HepG2 (cell line): ENCODE results near the gene LHX3. TPM values are rescaled to one million over a fixed set of nuclear protein-coding genes. Genes with fewer than 3 reads are reported as not detected.

Experiments used
- ATAC-seq: fragments of 200-7000 bp; cut with Tn5 transposase; 3 replicates; pipeline ENCODE4 v1.9.1; 2020; ENCODE audit warnings: mild to moderate bottlenecking, moderate library complexity
- BruUV-seq: library from RNA; stranded (reverse); fragments of 400-500 nt; replicated peaks from 2 replicates; lab custom pipeline; 2021; lab: Mats Ljungman, UMichigan
- CTCF ChIA-PET: fragments of 300-600 bp; formaldehyde crosslinking; extraction: SDS; loops from one replicate; lab custom pipeline; 2021; ENCODE audit warnings: low total read pairs, inconsistent platforms, low intra/inter-chr PET ratio; lab: Yijun Ruan, JAX
- POLR2A ChIA-PET: fragments of 350-600 bp; sonication (Branson Sonifier 250); formaldehyde crosslinking; loops from one replicate; lab custom pipeline; 2020; ENCODE audit warnings: antibody characterized with exemption, inconsistent platforms; lab: Yijun Ruan, JAX
- DNase-seq: peaks from one replicate; pipeline ENCODE4 v3.0.0-alpha.2; 2015; ENCODE audit warnings: low spot score
- FAIRE-seq: peaks from 3 replicates; lab custom pipeline; 2011; peaks lifted over from hg19 to GRCh38; lab: Jason Lieb, UNC
- H2AFZ ChIP-seq: one replicate; pipeline ENCODE4 v1.6.1; 2011; ENCODE audit warnings: low read length, inconsistent platforms
- H3K27ac ChIP-seq: fragments of 300-600 bp; 3 replicates; pipeline ENCODE4 v1.8.0; 2011; ENCODE audit warnings: mixed run types, mild to moderate bottlenecking, mixed read lengths, low read length, inconsistent platforms; ENCODE audit not compliant: insufficient read depth; ENCODE audit errors: extremely low read length
- H3K27me3 ChIP-seq, 2 experiments: fragments of 200-600 bp in 1 of 2; 2 replicates in 1 of 2; 3 replicates in 1 of 2; pipeline versions ENCODE4 v1.6.0 to v1.8.0; 2011; ENCODE audit warnings: low read length in 2 of 2, mild to moderate bottlenecking in 2 of 2, moderate library complexity in 2 of 2, inconsistent platforms in 1 of 2; ENCODE audit not compliant: insufficient read depth in 2 of 2, control insufficient read depth in 1 of 2
- H3K36me3 ChIP-seq, 2 experiments: fragments of 200-600 bp in 1 of 2; replicated peaks in 1 of 2; 2 replicates in 1 of 2; 3 replicates in 1 of 2; pipeline versions ENCODE4 v1.5.1 to v1.8.0; 2011; ENCODE audit warnings: low read length in 2 of 2, inconsistent platforms in 1 of 2; ENCODE audit not compliant: insufficient read depth in 2 of 2, control insufficient read depth in 1 of 2
- H3K4me1 ChIP-seq: 2 replicates; pipeline ENCODE4 v1.5.1; 2012; ENCODE audit warnings: low read length, inconsistent platforms; ENCODE audit not compliant: insufficient read depth
- H3K4me2 ChIP-seq: 2 replicates; pipeline ENCODE4 v1.6.0; 2011; ENCODE audit warnings: low read depth, low read length, inconsistent platforms
- H3K4me3 ChIP-seq, 3 experiments: fragments of 200-600 bp in 1 of 3; sonication (generic), shearing (Covaris generic) in 1 of 3; replicated peaks in 1 of 3; 2 replicates each; pipeline ENCODE4 v1.5.1; 2011 to 2016; ENCODE audit warnings: low read length in 3 of 3, inconsistent platforms in 2 of 3, low read depth in 2 of 3, mild to moderate bottlenecking in 2 of 3, control low read depth in 1 of 3, mixed read lengths in 1 of 3; ENCODE audit not compliant: insufficient read depth in 1 of 3
- H3K79me2 ChIP-seq: one replicate; pipeline ENCODE4 v1.6.1; 2011; ENCODE audit warnings: low read length, inconsistent platforms; ENCODE audit not compliant: insufficient read depth
- H3K9ac ChIP-seq: 2 replicates; pipeline ENCODE4 v1.6.0; 2011; ENCODE audit warnings: mild to moderate bottlenecking, low read depth, low read length, inconsistent platforms; ENCODE audit not compliant: insufficient read depth
- H3K9me3 ChIP-seq: 2 replicates; pipeline ENCODE4 v1.5.1; 2012; ENCODE audit warnings: mild to moderate bottlenecking, low read length
- H4K20me1 ChIP-seq: 2 replicates; pipeline ENCODE4 v1.6.0; 2011; ENCODE audit warnings: inconsistent platforms, mild to moderate bottlenecking, low read length, moderate library complexity; ENCODE audit not compliant: insufficient read depth
- AGO2 ChIP-seq: fragments of 200-400 bp; formaldehyde crosslinking; optimal IDR thresholded peaks from 2 replicates; pipeline ENCODE3; 2017; ENCODE audit warnings: mild to moderate bottlenecking, low read depth, low read length, moderate library complexity
- POGK ChIP-seq: sonication (generic); formaldehyde crosslinking; conservative IDR thresholded peaks from 2 replicates; pipeline ENCODE4 v1.8.0; 2022; ENCODE audit warnings: mild to moderate bottlenecking, moderate library complexity, missing genetic modification reagents
- RNF219 ChIP-seq: sonication (generic); formaldehyde crosslinking; IDR thresholded peaks from 2 replicates; pipeline ENCODE4 v1.5.0; 2020; ENCODE audit warnings: mild to moderate bottlenecking, missing genetic modification reagents
- ZFP91 ChIP-seq: sonication (generic); formaldehyde crosslinking; IDR thresholded peaks from 2 replicates; pipeline ENCODE4 v1.9.0; 2022; ENCODE audit warnings: missing genetic modification reagents, mild to moderate bottlenecking, borderline replicate concordance
- ZNF124 ChIP-seq: sonication (generic); formaldehyde crosslinking; IDR thresholded peaks from 2 replicates; pipeline ENCODE4 v1.4.0; 2020; ENCODE audit warnings: missing genetic modification reagents
- ZNF788 ChIP-seq: sonication (generic); formaldehyde crosslinking; IDR thresholded peaks from 2 replicates; pipeline ENCODE4 v1.5.0; 2020; ENCODE audit warnings: mild to moderate bottlenecking, missing genetic modification reagents, borderline replicate concordance
- WGBS: methylation state at CpG from one replicate; pipeline ENCODE4 v1.1.6; 2017; ENCODE audit warnings: low lambda C conversion rate; 5-methylcytosine and 5-hydroxymethylcytosine counted together
- in situ Hi-C: cut with HindIII; loops from 2 replicates; pipeline ENCODE4 v1.10.0; 2017; ENCODE audit warnings: low pct_unique_long_range_greater_than_20kb; ENCODE audit not compliant: extremely low pct_ligation_motif_present
- intact Hi-C: fragments of 100-400 bp; cut with micrococcal nuclease; formaldehyde crosslinking; loops from one replicate; pipeline ENCODE4 v1.10.0; 2022; ENCODE audit not compliant: unreplicated experiment
- polyA plus RNA-seq, 8 experiments: library from polyadenylated mRNA; depleted of rRNA in 3 of 8; stranded (reverse) in 7 of 8; unstranded in 1 of 8; fragments of >200 nt; fragmentation: Illumina TruSeq in 4 of 8; extraction: Trizol in 4 of 8; gene quantifications; 2 replicates each; pipeline versions ENCODE4 v1.2.1 to v1.2.3, GENCODE V29; 2011 to 2016; ENCODE audit warnings: low read depth in 4 of 8, missing spikeins in 1 of 8, mixed read lengths in 1 of 8; ENCODE audit not compliant: insufficient read depth in 1 of 8
- total RNA-seq, 5 experiments: library from RNA; depleted of rRNA; stranded (reverse); fragments of >200 nt; fragmentation: Illumina TruSeq; extraction: Trizol; gene quantifications; 2 replicates each; pipeline ENCODE4 v1.2.3, GENCODE V29; 2016; ENCODE audit warnings: low read depth in 1 of 5

LHX3 gene
- total and polyA plus RNA-seq, 2 of the 13 experiments (the other 11 are each of a cell fraction or from before 2014, with no cell fraction given) = not detected

GRCh38 chr9:136204145-136204805 lies 653 bp downstream of the LHX3 start:
- Histone ChIP-seq H4K20me1 (peaks cover 41% of the 10 kb centered on the region; the same call in 1 of the 2 replicates), H3K79me2 (no peaks in the 10 kb centered on the region), H2AFZ (no peak overlapping the region), H3K4me1 (peaks cover 12% of the 10 kb centered on the region), H3K4me2 (no peak overlapping the region), H3K36me3 (peaks cover 3 to 10% of the 10 kb centered on the region in 2 experiments; a peak in 3 of 5 replicates), H3K9ac (no peak overlapping the region), H3K4me3 (no peak overlapping the region), H3K27ac (no peak overlapping the region), H3K9me3 (no peaks in the 10 kb centered on the region), H3K27me3 (peaks cover 8 to 36% of the 10 kb centered on the region in 2 experiments; a peak in 4 of 5 replicates)
- TF ChIP-seq RNF219 (CRISPR knock-in tag) = no peak
- 0 out of 2 replicates have a peak, but pooled peaks have one; percentile 9 for TF ChIP-seq ZNF124 (CRISPR knock-in tag)
- TF ChIP-seq ZFP91 (CRISPR knock-in tag) = 0 out of 2 replicates have a peak, but pooled peaks have one; percentile 4
- peak; percentile 1 for TF ChIP-seq AGO2
- no peak for TF ChIP-seq POGK (CRISPR knock-in tag)
- TF ChIP-seq ZNF788 (CRISPR knock-in tag) = no peak
- CTCF ChIA-PET = no interaction called here
- intact Hi-C loops = no loop called here
- peak; percentile 24 for ATAC-seq
- POLR2A ChIA-PET = no interaction called here
- DNase-seq = no peak
- no peak for FAIRE-seq
- in situ Hi-C loops = no loop called here
- 61% methylated on average over 18 of the region's 25 CpGs for WGBS
- BruUV-seq = no TSS peak
